Measurements from ENCODE around the gene COBLL1.

COBLL1 gene

GRCh38 chr2:164694275-164694695, 147.3 kb downstream of the COBLL1 start:
- no peak overlapping the region for H3K4me3 ChIP-seq (ENCODE audit: low read depth in 1 of 2, low read length in 2 of 2)
- no peaks in the 10 kb centered on the region for H3K36me3 ChIP-seq (ENCODE audit: insufficient read depth, low read length)

GRCh38 chr2:164693834-164694233, 147.8 kb downstream of the COBLL1 start:
- no peak overlapping the region for H3K4me2 ChIP-seq (ENCODE audit: insufficient read depth, low read length)
- H2AFZ ChIP-seq (ENCODE audit: low read depth, low read length): no peak overlapping the region
- no peak overlapping the region for H3K27ac ChIP-seq (ENCODE audit: low read length)
- H3K79me2 ChIP-seq (ENCODE audit: insufficient read depth, low read length): no peaks in the 10 kb centered on the region
- H3K27me3 ChIP-seq (ENCODE audit: insufficient read depth, low read length, poor library complexity): no peaks in the 10 kb centered on the region
- DNase-seq: no peak
- TF ChIP-seq CTCF (IDR thresholded peaks at IDR 0.05; ENCODE audit: borderline replicate concordance, extremely low read depth, low read length, poor library complexity, severe bottlenecking) (no peak), EZH2 (IDR thresholded peaks at IDR 0.05; ENCODE audit: borderline replicate concordance, low read depth, low read length, severe bottlenecking) (no peak)
- no peaks in the 10 kb centered on the region for H4K20me1 ChIP-seq (ENCODE audit: insufficient read depth, low read length)
- H3K4me1 ChIP-seq (ENCODE audit: insufficient read depth, low read length): no peaks in the 10 kb centered on the region
- H3K4me3 ChIP-seq (ENCODE audit: low read depth in 1 of 2, low read length in 2 of 2): no peak overlapping the region
- H3K9ac ChIP-seq (ENCODE audit: low read depth, low read length): no peak overlapping the region
- no peaks in the 10 kb centered on the region for H3K9me3 ChIP-seq (ENCODE audit: insufficient read depth, low read length, severe bottlenecking)
- ATAC-seq (ENCODE audit: insufficient read depth, low read depth): no peak
- no peaks in the 10 kb centered on the region for H3K36me3 ChIP-seq (ENCODE audit: insufficient read depth, low read length)

More at GRCh38 chr2:164694275-164694695, 147.3 kb downstream of the COBLL1 start:
- no peaks in the 10 kb centered on the region for H3K79me2 ChIP-seq (ENCODE audit: insufficient read depth, low read length)
- H3K27me3 ChIP-seq (ENCODE audit: insufficient read depth, low read length, poor library complexity): no peaks in the 10 kb centered on the region
- DNase-seq (no peak), ATAC-seq (ENCODE audit: insufficient read depth, low read depth) (no peak)
- no peak overlapping the region for H2AFZ ChIP-seq (ENCODE audit: low read depth, low read length)
- H3K27ac ChIP-seq (ENCODE audit: low read length): no peak overlapping the region
- no peaks in the 10 kb centered on the region for H3K9me3 ChIP-seq (ENCODE audit: insufficient read depth, low read length, severe bottlenecking)
- no peak overlapping the region for H3K9ac ChIP-seq (ENCODE audit: low read depth, low read length)
- H3K4me1 ChIP-seq (ENCODE audit: insufficient read depth, low read length): no peaks in the 10 kb centered on the region
- H3K4me2 ChIP-seq (ENCODE audit: insufficient read depth, low read length): no peak overlapping the region
- TF ChIP-seq CTCF (IDR thresholded peaks at IDR 0.05; ENCODE audit: borderline replicate concordance, extremely low read depth, low read length, poor library complexity, severe bottlenecking): no peak
- no peak for TF ChIP-seq EZH2 (IDR thresholded peaks at IDR 0.05; ENCODE audit: borderline replicate concordance, low read depth, low read length, severe bottlenecking)
- no peaks in the 10 kb centered on the region for H4K20me1 ChIP-seq (ENCODE audit: insufficient read depth, low read length)

GRCh38 chr2:164693390-164693789, 148.2 kb downstream of the COBLL1 start:
- Histone ChIP-seq H3K9me3 (ENCODE audit: insufficient read depth, low read length, severe bottlenecking) (no peaks in the 10 kb centered on the region), H4K20me1 (ENCODE audit: insufficient read depth, low read length) (no peaks in the 10 kb centered on the region), H3K4me3 (ENCODE audit: low read depth in 1 of 2, low read length in 2 of 2) (no peak overlapping the region), H2AFZ (ENCODE audit: low read depth, low read length) (no peak overlapping the region), H3K79me2 (ENCODE audit: insufficient read depth, low read length) (no peaks in the 10 kb centered on the region), H3K4me2 (ENCODE audit: insufficient read depth, low read length) (no peak overlapping the region), H3K27me3 (ENCODE audit: insufficient read depth, low read length, poor library complexity) (no peaks in the 10 kb centered on the region), H3K4me1 (ENCODE audit: insufficient read depth, low read length) (no peaks in the 10 kb centered on the region), H3K36me3 (ENCODE audit: insufficient read depth, low read length) (no peaks in the 10 kb centered on the region), H3K9ac (ENCODE audit: low read depth, low read length) (no peak overlapping the region), H3K27ac (ENCODE audit: low read length) (no peak overlapping the region)
- no peak for ATAC-seq (ENCODE audit: insufficient read depth, low read depth)
- DNase-seq: no peak
- TF ChIP-seq EZH2 (IDR thresholded peaks at IDR 0.05; ENCODE audit: borderline replicate concordance, low read depth, low read length, severe bottlenecking) (no peak), CTCF (IDR thresholded peaks at IDR 0.05; ENCODE audit: borderline replicate concordance, extremely low read depth, low read length, poor library complexity, severe bottlenecking) (no peak)

- H4K20me1 ChIP-seq (ENCODE audit: insufficient read depth, low read length): no peaks in the 10 kb centered on the region
- no peak overlapping the region for H3K4me3 ChIP-seq (ENCODE audit: low read depth in 1 of 2, low read length in 2 of 2)
- H3K79me2 ChIP-seq (ENCODE audit: insufficient read depth, low read length): no peaks in the 10 kb centered on the region
- H3K9ac ChIP-seq (ENCODE audit: low read depth, low read length): no peak overlapping the region
- ATAC-seq (ENCODE audit: insufficient read depth, low read depth) (no peak), DNase-seq (no peak)
- no peaks in the 10 kb centered on the region for H3K4me1 ChIP-seq (ENCODE audit: insufficient read depth, low read length)
- no peak overlapping the region for H2AFZ ChIP-seq (ENCODE audit: low read depth, low read length)
- H3K27me3 ChIP-seq (ENCODE audit: insufficient read depth, low read length, poor library complexity): no peaks in the 10 kb centered on the region
- H3K27ac ChIP-seq (ENCODE audit: low read length): no peak overlapping the region
- no peak overlapping the region for H3K4me2 ChIP-seq (ENCODE audit: insufficient read depth, low read length)
- no peaks in the 10 kb centered on the region for H3K36me3 ChIP-seq (ENCODE audit: insufficient read depth, low read length)
- no peaks in the 10 kb centered on the region for H3K9me3 ChIP-seq (ENCODE audit: insufficient read depth, low read length, severe bottlenecking)
- TF ChIP-seq CTCF (IDR thresholded peaks at IDR 0.05; ENCODE audit: borderline replicate concordance, extremely low read depth, low read length, poor library complexity, severe bottlenecking) (no peak), EZH2 (IDR thresholded peaks at IDR 0.05; ENCODE audit: borderline replicate concordance, low read depth, low read length, severe bottlenecking) (no peak)
These were observed 148.7 kb downstream of the COBLL1 start for GRCh38 chr2:164692958-164693357.

Data from DND-41 (cell line).